Measurements from ENCODE around the gene PDXDC1.
"Not testable (repeated sequence)": the region's sequence is repeated elsewhere in the genome, so short reads cannot be mapped to it uniquely, and the experiment has no call there.

PDXDC1 gene

DNA sequence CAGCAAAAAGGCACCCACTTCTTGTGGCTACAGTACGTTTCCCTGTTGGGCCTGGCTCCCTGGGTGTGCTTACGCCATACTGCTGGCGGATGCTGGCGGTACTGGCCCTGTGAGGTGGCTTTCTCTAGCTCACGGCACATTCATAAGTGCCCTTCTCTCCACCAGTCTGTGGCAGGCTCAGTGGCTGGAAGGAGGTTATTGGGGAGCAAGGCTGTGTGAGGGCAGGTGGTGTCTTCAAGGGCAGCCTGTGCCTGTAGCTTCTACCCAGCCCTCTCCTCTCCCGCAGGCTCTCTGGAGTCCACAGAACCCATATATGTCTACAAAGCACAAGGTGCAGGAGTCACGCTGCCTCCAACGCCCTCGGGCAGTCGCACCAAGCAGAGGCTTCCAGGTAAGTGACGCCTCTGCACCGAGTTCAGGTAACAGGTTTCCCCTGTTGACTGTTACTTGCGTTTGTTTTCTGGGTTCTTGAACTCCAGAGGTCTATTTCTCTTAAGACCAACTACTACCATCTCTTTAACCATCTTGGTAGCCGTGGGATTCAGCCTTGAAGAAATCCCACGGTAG lies 60.4 kb downstream of the PDXDC1 start:
- DNase-seq (ENCODE audit: low read depth in 2 of 2, low spot score in 1 of 2), result no peak

GRCh38 chr16:15037003-15037402 lies 62.2 kb downstream of the PDXDC1 start:
- no peak for DNase-seq (ENCODE audit: low read depth in 2 of 2, low spot score in 1 of 2)

GRCh38 chr16:15037745-15038144 lies 62.9 kb downstream of the PDXDC1 start:
- no peak for DNase-seq (ENCODE audit: low read depth in 2 of 2, low spot score in 1 of 2)

GRCh38 chr16:15038689-15039088 lies 63.9 kb downstream of the PDXDC1 start:
- no peak for DNase-seq (ENCODE audit: low read depth in 2 of 2, low spot score in 1 of 2)

GRCh38 chr16:15041271-15042004 lies 66.6 kb downstream of the PDXDC1 start:
- no peak for DNase-seq (ENCODE audit: low read depth in 2 of 2, low spot score in 1 of 2)

- no peak for DNase-seq (ENCODE audit: low read depth in 2 of 2, low spot score in 1 of 2)
Observed at GRCh38 chr16:15043344-15043743, 68.5 kb downstream of the PDXDC1 start.

DNA sequence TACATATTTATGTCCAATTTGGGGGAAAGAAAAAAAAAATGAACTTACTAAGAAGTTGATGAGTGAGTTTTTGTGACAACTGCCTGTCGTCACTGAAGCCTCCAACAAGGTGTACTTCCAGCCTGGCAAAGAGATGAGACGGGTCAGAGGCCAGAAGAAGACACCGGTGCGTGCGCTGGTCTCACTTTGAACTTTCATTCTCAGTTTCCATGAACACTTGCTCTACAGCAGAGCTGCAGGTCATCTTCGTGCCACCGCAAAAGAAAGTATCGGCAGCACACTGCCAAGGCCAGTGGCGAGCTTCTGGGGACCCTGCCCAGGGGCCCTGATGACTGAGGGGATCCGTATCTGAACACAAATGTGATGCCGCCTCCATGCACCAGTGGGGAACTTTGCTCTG lies 69.5 kb downstream of the PDXDC1 start:
- DNase-seq (ENCODE audit: low read depth in 2 of 2, low spot score in 1 of 2), result no peak

DNA sequence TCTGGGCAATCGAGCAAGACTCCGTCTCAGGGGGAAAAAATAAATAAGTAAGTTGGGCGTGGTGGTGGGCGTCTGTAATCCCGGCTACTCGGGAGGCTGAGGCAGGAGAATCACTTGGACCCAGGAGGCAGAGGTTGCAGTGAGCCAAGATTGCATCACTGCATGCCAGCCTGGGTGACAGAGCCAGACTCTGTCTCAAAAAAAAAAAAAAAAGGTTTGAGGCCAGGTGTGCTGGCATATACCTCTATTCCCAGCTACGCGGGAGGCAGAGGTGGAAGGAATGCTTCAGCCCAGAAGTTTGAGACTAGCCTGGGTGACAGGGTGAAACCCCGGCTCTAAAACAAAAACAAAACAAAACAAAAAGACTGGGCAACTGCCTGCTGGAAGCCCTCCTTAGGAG lies 70.4 kb downstream of the PDXDC1 start:
- not testable (repeated sequence) for DNase-seq (ENCODE audit: low read depth in 2 of 2, low spot score in 1 of 2)

DNA sequence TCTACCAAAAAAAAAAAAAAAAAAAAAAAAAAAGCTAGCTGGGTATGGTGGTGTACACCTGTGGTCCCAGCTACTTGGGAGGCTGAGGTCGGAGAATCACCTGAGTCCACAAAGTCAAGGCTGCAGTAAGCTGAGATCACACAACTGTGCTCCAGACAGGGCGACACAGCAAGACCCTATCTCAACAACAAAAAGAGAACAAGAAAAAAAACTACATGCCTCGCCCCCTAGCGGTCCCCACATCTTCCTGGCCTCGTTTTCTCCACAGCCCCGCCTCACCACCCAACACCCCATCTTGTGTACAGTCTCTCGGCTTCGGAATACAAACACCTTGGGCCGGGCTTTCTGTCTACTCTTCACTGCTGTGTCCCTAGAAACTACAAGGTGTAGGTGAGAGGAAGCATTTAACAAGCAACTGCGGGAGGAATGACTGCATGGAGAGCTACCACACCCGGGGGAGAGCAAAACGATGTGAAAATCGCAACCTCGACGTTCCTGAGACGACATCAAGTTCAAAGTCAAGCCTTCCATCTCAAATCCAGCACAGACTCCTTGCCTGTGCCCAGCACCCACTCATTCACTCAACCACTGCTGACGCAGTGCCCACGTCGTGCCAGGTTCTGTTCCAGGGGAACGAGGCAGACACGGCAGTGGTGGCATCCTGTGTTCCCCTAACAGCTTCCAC lies 72.0 kb downstream of the PDXDC1 start:
- DNase-seq (ENCODE audit: low read depth in 2 of 2, low spot score in 1 of 2), result no peak

- no peak for DNase-seq (ENCODE audit: low read depth in 2 of 2, low spot score in 1 of 2)
Observed at GRCh38 chr16:15049581-15050180, 74.9 kb downstream of the PDXDC1 start.

- DNase-seq (ENCODE audit: low read depth in 2 of 2, low spot score in 1 of 2), result not testable (repeated sequence)
Observed at GRCh38 chr16:15050440-15050839, 75.6 kb downstream of the PDXDC1 start.

- no peak for DNase-seq (ENCODE audit: low read depth in 2 of 2, low spot score in 1 of 2)
Observed at GRCh38 chr16:15051387-15051951, 76.6 kb downstream of the PDXDC1 start.

DNA sequence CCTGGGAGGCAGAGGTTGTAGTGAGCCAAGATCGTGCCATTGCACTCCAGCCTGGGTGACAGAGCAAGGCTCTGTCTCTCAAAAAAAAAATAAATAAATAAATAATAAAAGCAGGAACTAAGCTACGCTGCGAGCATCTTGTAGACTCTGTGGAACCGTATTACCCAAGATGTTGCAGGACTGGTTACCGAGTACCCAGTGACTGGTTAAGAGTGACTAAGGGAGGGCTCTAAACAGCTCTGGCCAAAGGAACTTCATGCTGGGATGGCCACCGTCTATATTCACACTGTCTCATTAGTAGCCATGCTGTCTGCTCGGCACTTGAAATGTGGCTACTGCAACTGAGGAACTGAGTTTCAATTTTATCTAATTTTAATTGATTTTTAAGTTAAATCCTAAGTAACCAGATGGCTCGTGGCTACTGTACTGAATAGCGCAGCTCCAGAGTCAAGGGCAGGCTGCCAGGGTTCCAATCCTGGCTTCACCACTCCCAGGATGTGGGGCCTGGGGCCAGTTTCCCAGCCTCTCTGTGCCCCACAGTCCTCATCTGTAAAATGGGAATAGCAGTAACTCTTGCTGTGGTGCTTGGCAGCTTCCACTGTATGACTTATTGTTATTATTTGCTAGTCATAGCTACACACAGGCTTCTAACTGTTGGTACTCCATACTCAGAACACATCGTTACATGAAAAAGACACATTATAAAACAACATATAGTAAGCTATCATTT lies 78.1 kb downstream of the PDXDC1 start:
- no peak for DNase-seq (ENCODE audit: low read depth in 2 of 2, low spot score in 1 of 2)

DNA sequence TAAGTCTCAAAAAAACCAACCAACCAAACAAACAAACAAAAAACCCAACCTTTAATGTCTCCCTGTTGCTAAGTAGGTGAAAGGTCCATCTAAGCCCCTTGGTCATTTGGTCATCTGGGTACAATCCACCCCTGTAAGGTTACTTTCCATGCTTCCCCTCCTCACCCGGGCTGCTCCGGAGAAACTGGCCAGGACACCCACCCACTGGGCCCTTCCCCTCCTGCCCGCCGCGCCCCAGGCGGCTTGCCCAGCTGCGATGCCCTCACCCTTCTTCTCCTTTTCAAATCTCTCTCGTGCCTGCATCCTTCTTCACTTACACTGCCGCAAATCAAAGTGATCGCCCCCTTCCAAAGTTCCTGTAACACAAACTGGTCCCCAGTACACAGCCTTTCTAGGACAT lies 79.1 kb downstream of the PDXDC1 start:
- DNase-seq (ENCODE audit: low read depth in 2 of 2, low spot score in 1 of 2), result no peak

DNA sequence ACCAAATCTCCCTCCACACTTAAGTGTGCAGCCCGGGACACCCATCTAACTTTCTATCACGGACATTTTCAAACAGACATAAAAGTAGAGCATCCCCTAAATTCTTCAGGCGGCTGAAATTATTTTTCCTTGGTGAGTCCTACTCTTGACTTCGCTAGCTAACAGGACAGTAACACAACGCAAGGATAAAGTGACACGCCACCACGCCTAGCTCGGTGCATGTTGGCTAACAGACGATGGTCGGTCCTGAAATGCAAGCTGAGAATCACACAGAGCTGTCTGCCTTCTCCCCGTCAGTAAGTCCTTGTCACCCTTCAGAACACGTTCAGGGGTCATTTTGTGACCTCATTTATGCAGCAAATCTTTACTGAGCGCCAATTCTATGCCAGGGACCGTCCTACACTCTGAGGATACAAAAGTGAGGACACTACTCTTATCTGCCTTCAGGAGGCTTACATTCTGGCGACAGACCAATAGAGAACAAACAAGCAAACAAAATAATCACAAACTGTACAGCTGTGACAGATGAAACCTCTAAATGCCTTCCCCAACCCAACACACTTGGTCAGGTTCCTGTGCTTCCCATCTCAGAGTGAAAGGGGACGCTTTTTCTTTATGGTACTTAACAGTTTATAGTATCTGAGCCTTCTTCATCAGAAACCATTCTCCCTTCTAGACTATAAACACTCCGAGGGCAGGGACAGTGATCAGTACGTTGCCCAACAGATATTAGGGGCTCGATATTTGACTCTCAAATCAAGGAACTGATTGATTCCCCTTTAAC lies 79.7 kb downstream of the PDXDC1 start:
- no peak for DNase-seq (ENCODE audit: low read depth in 2 of 2, low spot score in 1 of 2)

- DNase-seq (ENCODE audit: low read depth in 2 of 2, low spot score in 1 of 2), result peak; percentile 38 to 50
Observed at GRCh38 chr16:15055141-15056053, 80.6 kb downstream of the PDXDC1 start.

DNA sequence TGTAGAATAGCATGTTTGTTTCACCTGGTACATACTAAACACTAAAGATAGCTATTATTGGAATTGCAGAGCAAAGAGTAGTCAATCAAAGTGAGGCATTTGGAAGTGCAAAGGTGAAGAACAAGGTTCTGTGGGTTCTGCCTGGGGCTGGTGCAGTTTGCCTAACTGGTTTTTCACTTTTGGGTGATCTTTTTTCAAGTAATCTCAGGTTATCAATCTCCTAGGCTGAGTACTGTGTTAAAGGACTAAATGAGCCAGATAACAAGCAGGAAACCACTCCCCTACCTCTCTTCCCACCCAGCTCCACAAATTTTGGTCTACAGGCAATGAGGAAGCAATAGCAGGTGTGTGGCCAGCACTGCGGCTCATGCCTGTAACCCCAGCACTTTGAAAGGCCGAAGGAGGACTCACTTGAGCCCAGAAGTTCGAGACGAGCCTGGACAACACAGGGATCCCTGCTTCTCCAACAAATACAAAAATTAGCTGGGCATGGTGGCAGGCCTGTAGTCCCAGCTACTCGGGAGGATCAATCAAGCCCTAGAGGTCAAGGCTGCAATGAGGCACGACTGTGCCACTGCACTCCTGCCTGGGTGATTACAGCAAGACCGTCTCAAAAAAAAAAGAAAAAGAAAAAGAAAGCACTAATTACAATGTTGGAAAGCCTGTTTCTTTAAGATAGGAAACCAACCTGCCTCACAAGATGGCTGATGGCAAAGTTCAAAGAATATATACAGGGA lies 83.0 kb downstream of the PDXDC1 start:
- DNase-seq (ENCODE audit: low read depth in 2 of 2, low spot score in 1 of 2), result no peak

GRCh38 chr16:15059324-15059723 lies 84.5 kb downstream of the PDXDC1 start:
- no peak for DNase-seq (ENCODE audit: low read depth in 2 of 2, low spot score in 1 of 2)
